HFFc6 (cell line): ENCODE data around the gene SMOC2. TPM values are rescaled to one million over a fixed set of nuclear protein-coding genes. Genes with fewer than 3 reads are reported as not detected.

ENCODE experiments used
- DNase-seq: peaks from one replicate; pipeline ENCODE4 v3.0.0-alpha.2; 2018
- H3K27ac Mint-ChIP-seq: 2 replicates; pipeline ENCODE4 v1.8.0; 2020; ENCODE audit warnings: mild to moderate bottlenecking, mixed read lengths
- H3K27me3 Mint-ChIP-seq: 2 replicates; pipeline ENCODE4 v1.8.0; 2021; ENCODE audit warnings: mild to moderate bottlenecking, moderate library complexity, mixed read lengths; ENCODE audit not compliant: insufficient read depth
- H3K36me3 Mint-ChIP-seq: 2 replicates; pipeline ENCODE4 v1.8.0; 2021; ENCODE audit warnings: low read depth, mixed read lengths
- H3K4me1 Mint-ChIP-seq: 2 replicates; pipeline ENCODE4 v1.8.0; 2020; ENCODE audit warnings: low read depth, mixed read lengths
- H3K4me3 Mint-ChIP-seq: 2 replicates; pipeline ENCODE4 v1.8.0; 2020; ENCODE audit warnings: mild to moderate bottlenecking, moderate library complexity, mixed read lengths
- H3K9me3 Mint-ChIP-seq: 2 replicates; pipeline ENCODE4 v1.8.0; 2020; ENCODE audit warnings: mild to moderate bottlenecking, mixed read lengths
- total RNA-seq, 6 experiments: library from RNA; stranded (reverse); fragmentation: NEBNext Ultra II Directional; extraction: Animal tissue kit (Norgen Biotek cat#: 25700); gene quantifications; 2 replicates in 1 of 6; 3 replicates in 5 of 6; pipeline ENCODE4 v1.2.3, GENCODE V29; 2021
- TF ChIP-seq, protein P1 (sequence below): fragments of 200-600 bp; sonication (generic); IDR thresholded peaks from 2 replicates; pipeline ENCODE4 v1.5.0; 2021; ENCODE audit warnings: antibody characterized with exemption, mild to moderate bottlenecking

Gene SMOC2
- total RNA-seq, 6 experiments from 2014 or later = not detected

DNA sequence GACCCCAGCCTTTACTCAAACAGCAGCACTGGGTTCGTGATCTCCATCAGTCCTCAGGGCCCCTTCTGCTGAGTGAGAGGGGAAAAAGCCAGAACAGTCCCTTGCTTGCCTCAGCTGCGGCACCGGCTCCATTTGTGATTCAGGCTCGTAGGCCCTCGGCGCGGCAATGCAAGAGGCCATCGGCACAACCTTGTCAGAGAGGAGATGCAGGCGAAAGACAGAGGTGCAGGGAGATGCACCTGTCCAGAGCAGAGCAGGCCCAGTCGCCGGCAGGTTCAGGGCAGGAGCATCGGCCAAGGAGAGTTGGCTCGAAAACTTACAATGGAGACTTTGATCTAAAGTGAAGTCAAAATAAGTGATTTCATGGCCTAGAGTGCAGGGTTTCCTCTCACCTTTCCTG is 171.6 kb downstream of the SMOC2 start:
- TF ChIP-seq, protein P1, sequence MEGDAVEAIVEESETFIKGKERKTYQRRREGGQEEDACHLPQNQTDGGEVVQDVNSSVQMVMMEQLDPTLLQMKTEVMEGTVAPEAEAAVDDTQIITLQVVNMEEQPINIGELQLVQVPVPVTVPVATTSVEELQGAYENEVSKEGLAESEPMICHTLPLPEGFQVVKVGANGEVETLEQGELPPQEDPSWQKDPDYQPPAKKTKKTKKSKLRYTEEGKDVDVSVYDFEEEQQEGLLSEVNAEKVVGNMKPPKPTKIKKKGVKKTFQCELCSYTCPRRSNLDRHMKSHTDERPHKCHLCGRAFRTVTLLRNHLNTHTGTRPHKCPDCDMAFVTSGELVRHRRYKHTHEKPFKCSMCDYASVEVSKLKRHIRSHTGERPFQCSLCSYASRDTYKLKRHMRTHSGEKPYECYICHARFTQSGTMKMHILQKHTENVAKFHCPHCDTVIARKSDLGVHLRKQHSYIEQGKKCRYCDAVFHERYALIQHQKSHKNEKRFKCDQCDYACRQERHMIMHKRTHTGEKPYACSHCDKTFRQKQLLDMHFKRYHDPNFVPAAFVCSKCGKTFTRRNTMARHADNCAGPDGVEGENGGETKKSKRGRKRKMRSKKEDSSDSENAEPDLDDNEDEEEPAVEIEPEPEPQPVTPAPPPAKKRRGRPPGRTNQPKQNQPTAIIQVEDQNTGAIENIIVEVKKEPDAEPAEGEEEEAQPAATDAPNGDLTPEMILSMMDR = no peak
- no peak for DNase-seq
- Mint-ChIP-seq H3K27me3 (no peaks in the 10 kb centered on the region), H3K9me3 (peaks cover 70% of the 10 kb centered on the region), H3K4me3 (no peak overlapping the region), H3K36me3 (peaks cover 15% of the 10 kb centered on the region), H3K4me1 (no peaks in the 10 kb centered on the region), H3K27ac (no peak overlapping the region)

DNA sequence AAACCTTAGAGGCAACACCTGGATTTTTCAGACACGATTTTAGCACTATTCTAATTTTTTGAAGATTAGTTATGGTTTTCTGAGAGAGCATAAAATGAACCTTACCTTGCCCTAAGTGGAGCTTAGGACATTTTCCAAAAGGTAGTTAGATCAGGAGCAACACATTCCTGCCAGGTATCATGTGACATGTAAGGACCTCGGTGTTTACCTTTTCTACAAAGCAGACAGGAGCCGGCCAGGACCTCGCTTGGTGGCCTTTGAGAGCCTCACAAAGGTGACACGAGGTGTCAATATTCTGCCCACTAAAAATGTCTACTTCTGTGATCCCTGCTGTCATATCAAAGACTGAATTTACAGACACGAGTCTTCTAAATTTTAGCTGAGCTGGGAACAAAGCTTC is 174.9 kb downstream of the SMOC2 start:
- H3K9me3 Mint-ChIP-seq = peaks cover 54% of the 10 kb centered on the region
- peaks cover 15% of the 10 kb centered on the region for H3K36me3 Mint-ChIP-seq
- TF ChIP-seq, protein P1 = no peak
- H3K4me1 Mint-ChIP-seq = no peaks in the 10 kb centered on the region
- no peaks in the 10 kb centered on the region; the same call in 1 of the 2 replicates for H3K27me3 Mint-ChIP-seq
- no peak overlapping the region for H3K4me3 Mint-ChIP-seq
- no peak overlapping the region for H3K27ac Mint-ChIP-seq
- no peak for DNase-seq

DNA sequence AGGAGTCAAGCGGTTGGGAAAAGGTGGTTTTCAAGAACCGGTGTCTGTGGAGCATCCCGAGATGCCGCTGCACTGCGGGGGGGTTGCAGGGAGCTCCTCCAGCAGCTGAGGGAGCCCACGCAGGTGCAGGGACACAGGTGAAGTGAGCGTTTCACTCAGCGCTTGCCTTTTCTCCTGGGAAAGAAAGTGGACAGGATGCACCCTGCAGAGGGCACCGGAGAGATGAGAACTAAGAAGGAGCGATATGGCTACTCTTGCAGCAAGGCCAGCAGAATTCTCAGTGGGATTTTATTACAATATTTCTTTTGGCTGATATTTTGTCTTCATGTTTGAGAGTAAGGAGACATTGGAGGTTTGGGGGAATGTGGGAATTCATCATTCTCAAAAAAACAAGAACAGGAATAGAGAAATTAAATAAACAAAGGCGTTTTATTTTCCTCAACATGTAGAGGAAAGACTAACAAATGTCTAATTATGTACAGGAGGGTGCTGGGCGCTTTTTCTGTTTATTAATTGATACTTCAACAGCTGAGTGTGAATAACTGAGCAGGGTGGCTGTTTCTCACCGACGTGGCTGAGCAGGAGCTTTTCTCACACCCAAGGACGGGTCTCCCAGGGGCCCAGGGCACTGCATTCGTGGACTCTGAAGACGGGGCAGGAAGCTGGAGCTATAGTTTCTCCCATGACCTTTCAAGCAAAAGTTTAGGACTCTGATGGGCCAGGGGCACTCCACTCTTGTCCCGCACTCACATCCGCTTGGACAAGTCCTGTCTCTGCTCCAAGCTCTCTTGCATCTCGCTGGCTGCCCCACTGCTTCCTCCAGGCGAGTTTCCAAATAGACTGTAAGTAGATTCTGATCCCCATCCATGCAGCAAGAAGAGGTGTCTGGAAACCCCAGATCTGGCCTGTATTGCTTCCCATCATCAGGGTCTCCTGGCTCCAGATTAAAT is 176.1 kb downstream of the SMOC2 start:
- no peak for DNase-seq
- Mint-ChIP-seq H3K9me3 (peaks cover 63% of the 10 kb centered on the region), H3K4me1 (no peaks in the 10 kb centered on the region), H3K4me3 (no peak overlapping the region), H3K27me3 (no peaks in the 10 kb centered on the region; the same call in 1 of the 2 replicates), H3K36me3 (peaks cover 15% of the 10 kb centered on the region), H3K27ac (no peak overlapping the region)
- TF ChIP-seq, protein P1 = no peak

DNA sequence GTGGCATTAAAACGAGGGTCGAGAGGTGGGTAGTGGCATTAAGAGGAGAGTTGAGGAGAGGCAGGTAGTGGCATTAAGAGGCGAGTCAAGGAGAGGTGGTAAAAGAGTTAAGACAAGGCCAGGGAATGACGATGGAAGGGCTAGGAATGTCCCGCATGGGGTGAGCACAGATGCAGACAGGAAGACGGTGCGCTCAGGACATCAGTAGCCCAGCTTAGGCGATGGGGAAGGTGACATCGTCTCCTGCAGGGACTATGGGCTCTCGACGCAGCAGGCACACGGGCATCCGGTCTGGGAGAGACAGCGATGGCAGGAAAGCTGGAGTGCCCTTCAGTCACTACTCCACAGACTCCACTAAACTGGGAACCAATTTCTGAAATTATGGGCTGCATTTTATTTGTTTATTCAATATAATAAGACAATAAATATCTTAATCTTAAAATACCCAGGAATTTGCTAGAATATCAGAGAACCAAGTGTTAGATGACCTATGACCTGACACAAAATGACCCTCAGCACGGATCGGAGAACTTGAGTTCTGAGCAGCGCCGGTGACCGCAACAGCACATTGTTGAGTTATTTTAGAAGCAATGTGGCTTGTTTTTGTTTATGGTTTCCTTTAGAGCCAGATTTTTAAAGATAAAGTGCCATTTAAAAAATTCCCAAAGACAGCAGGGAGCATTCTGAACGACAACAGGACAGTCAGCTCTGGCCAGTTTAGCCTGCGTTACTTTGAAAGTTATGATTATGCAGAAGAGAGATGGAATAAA is 177.7 kb downstream of the SMOC2 start:
- H3K4me1 Mint-ChIP-seq = no peaks in the 10 kb centered on the region
- peaks cover 59% of the 10 kb centered on the region for H3K9me3 Mint-ChIP-seq
- no peak for DNase-seq
- H3K27me3 Mint-ChIP-seq = no peaks in the 10 kb centered on the region; the same call in 1 of the 2 replicates
- no peak overlapping the region for H3K4me3 Mint-ChIP-seq
- H3K27ac Mint-ChIP-seq = no peak overlapping the region
- TF ChIP-seq, protein P1 = no peak
- H3K36me3 Mint-ChIP-seq = peaks cover 15% of the 10 kb centered on the region

DNA sequence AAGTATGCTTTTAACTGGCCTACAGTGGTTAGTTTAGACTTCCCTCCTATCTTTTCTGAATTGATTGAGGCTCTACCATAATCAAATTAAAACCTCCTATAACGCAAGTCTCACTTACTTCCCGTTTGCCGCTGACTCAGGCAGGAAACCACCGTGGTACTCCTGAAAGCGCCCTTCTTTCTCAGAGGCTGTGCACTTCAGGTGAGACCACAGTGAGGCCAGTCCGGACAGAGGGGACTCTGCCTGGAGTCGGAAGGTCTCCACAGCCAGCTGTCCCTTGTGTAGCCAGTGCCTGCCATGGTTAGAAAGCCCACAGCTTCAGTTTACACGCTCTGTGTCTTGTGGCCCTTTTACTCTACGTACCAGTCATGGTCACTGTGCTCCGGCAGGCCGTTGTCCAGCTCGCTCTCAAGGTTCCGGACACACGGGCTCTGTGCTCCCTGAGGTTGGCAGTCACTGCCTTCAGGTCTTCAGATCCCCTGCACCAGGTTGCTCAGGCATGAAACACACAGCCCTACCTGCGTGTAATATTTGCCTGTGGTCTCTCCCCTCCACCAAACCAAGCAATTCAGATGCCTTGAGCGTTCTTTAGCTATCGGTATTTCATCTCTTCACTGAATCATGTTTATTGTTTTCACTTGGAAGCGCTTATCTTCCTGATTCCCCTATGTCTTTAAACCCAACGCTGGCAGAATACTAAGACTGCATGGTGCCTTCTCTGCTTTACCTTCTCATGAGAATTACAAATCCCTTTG is 178.8 kb downstream of the SMOC2 start:
- Mint-ChIP-seq H3K27ac (no peak overlapping the region), H3K4me1 (no peaks in the 10 kb centered on the region), H3K9me3 (peaks cover 65% of the 10 kb centered on the region), H3K27me3 (no peaks in the 10 kb centered on the region; the same call in 1 of the 2 replicates), H3K36me3 (peaks cover 15% of the 10 kb centered on the region), H3K4me3 (no peak overlapping the region)
- no peak for DNase-seq
- TF ChIP-seq, protein P1 = no peak
